Brain pericyte (primary cell): ENCODE results near the gene SMIM11.
"Not testable (repeated sequence)": the region's sequence is repeated elsewhere in the genome, so short reads cannot be mapped to it uniquely, and the experiment has no call there.

Experiments used
- DNase-seq: peaks from one replicate; pipeline ENCODE4 v3.0.0-alpha.2; 2012; ENCODE audit warnings: low read depth, low spot score

The SMIM11 gene

GRCh38 chr21:34354836-34355235, 20.5 kb upstream of the SMIM11 start:
- no peak for DNase-seq

GRCh38 chr21:34355570-34355969, 19.7 kb upstream of the SMIM11 start:
- no peak for DNase-seq

- DNase-seq: no peak
Observed at GRCh38 chr21:34357889-34358288, 17.4 kb upstream of the SMIM11 start.

GRCh38 chr21:34358866-34359265, 16.4 kb upstream of the SMIM11 start:
- no peak for DNase-seq

GRCh38 chr21:34360488-34361241, 14.6 kb upstream of the SMIM11 start:
- DNase-seq: no peak

- DNase-seq: no peak
Observed at GRCh38 chr21:34362136-34362444, 13.2 kb upstream of the SMIM11 start.

- no peak for DNase-seq
Observed at GRCh38 chr21:34362670-34363069, 12.6 kb upstream of the SMIM11 start.

- no peak for DNase-seq
Observed at GRCh38 chr21:34363733-34364132, 11.6 kb upstream of the SMIM11 start, which contains the start of gene KCNE2. TSS of gene KCNE2 (plus strand) at chr21:34364006. CDS start at chr21:34370479, 6,473 bp downstream.

- no peak for DNase-seq
Observed at GRCh38 chr21:34364921-34365320, 10.4 kb upstream of the SMIM11 start.

GRCh38 chr21:34365809-34366208, 9.5 kb upstream of the SMIM11 start:
- no peak for DNase-seq

- peak; percentile 42 for DNase-seq
Observed at GRCh38 chr21:34367320-34367935, 7.9 kb upstream of the SMIM11 start.

- DNase-seq: no peak
Observed at GRCh38 chr21:34369741-34370140, 5.6 kb upstream of the SMIM11 start.

GRCh38 chr21:34372321-34372720, 3.0 kb upstream of the SMIM11 start:
- no peak for DNase-seq

GRCh38 chr21:34374462-34374861, 845 bp upstream of the SMIM11 start:
- DNase-seq: not testable (repeated sequence)

- DNase-seq: not testable (repeated sequence)
Observed at GRCh38 chr21:34375619-34375972, 289 bp downstream of the SMIM11 start.

- not testable (repeated sequence) for DNase-seq
Observed at GRCh38 chr21:34383138-34383537, 7.8 kb downstream of the SMIM11 start.

GRCh38 chr21:34383724-34384415, 8.6 kb downstream of the SMIM11 start:
- not testable (repeated sequence) for DNase-seq

GRCh38 chr21:34400522-34400921, 25.2 kb downstream of the SMIM11 start:
- not testable (repeated sequence) for DNase-seq

- DNase-seq: not testable (repeated sequence)
Observed at GRCh38 chr21:34404742-34405141, 29.4 kb downstream of the SMIM11 start.

GRCh38 chr21:34405686-34406085, 30.4 kb downstream of the SMIM11 start:
- DNase-seq: not testable (repeated sequence)

GRCh38 chr21:34406102-34406501, 30.8 kb downstream of the SMIM11 start:
- not testable (repeated sequence) for DNase-seq

GRCh38 chr21:34406676-34407075, 31.4 kb downstream of the SMIM11 start:
- DNase-seq: not testable (repeated sequence)

- not testable (repeated sequence) for DNase-seq
Observed at GRCh38 chr21:34407294-34407693, 32.0 kb downstream of the SMIM11 start.
